IPS-18c (cell line): ENCODE measurements around the gene TMEM154.

Experiments
- H3K4me3 ChIP-seq: 2 replicates; pipeline ENCODE4 v1.7.0; 2013; ENCODE audit warnings: low read depth, mild to moderate bottlenecking, low read length, moderate library complexity; ENCODE audit not compliant: insufficient read depth
- H3K9me3 ChIP-seq: one replicate; pipeline ENCODE4 v1.6.1; 2013; ENCODE audit warnings: mild to moderate bottlenecking, low read length, moderate library complexity; ENCODE audit not compliant: control insufficient read depth, insufficient read depth

The TMEM154 gene

GRCh38 chr4:152616804-152617203, 63.0 kb downstream of the TMEM154 start:
- no peaks in the 10 kb centered on the region for H3K9me3 ChIP-seq
- no peak overlapping the region for H3K4me3 ChIP-seq

DNA sequence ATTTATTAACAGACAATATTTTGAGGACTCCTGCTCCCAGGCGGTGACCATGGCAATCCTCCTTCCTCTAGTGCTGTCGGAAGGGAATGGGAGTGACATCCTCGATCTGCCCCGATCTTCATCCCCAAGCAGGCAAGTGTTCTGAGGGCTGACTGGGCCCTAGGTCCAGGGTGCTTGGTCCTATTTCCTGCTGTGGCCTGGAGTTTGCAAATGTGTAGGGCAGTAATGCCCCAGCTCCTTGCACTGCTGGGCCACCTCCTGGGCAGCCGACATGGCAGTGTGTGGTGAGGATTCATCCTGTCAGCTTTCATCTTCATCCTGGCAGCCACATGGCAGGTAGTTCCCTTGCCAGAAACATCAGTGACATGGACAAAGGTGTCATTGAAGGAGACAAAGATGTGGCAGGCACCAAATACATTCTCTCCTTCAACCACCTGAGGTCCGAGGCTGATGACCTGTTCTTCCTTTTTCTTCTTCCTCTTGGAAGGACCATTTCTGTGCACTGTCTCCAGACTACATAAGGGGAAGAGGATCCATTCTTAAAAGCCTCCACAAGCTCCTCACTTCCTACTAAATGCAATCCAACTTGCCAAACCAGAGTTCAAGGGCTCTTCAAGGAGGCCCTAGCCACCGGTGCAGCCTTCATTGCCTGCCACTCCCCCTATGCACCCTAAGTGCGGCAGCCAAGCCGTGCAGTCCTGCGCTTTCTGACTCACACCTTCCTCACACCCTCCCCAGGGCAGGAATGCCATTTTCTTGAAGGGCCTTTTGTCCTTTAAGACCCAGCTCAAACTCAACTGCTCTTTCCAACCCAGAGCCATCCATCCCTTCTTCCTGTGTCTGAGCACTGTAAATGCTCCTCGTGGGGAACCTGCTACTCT, 65.7 kb downstream of the TMEM154 start:
- no peak overlapping the region for H3K4me3 ChIP-seq
- H3K9me3 ChIP-seq: no peaks in the 10 kb centered on the region

DNA sequence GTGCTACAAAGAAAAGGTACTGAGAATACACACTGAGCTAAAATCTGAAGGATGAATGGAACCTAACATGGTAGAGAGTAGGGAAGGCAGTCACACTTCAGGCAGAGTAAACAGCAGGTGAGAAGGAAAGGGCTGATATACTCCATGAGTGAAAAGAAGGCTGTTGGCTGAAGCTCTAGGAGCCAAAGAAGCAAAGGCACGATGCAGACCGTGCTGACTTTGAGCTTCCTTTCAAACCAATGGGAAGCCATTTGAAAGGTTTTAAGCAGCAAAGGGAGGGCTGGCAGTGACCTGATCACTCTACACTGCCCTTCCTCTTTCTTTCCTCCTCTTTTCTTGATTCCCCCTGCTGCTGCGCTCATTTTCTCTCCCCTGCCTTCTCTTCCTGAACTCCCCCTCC, 66.4 kb downstream of the TMEM154 start:
- no peak overlapping the region for H3K4me3 ChIP-seq

GRCh38 chr4:152610131-152610530, 69.7 kb downstream of the TMEM154 start:
- Histone ChIP-seq H3K4me3 (no peak overlapping the region), H3K9me3 (peaks cover 3% of the 10 kb centered on the region)

More for the DNA sequence above, 66.4 kb downstream of the TMEM154 start:
- peaks cover 3% of the 10 kb centered on the region for H3K9me3 ChIP-seq

DNA sequence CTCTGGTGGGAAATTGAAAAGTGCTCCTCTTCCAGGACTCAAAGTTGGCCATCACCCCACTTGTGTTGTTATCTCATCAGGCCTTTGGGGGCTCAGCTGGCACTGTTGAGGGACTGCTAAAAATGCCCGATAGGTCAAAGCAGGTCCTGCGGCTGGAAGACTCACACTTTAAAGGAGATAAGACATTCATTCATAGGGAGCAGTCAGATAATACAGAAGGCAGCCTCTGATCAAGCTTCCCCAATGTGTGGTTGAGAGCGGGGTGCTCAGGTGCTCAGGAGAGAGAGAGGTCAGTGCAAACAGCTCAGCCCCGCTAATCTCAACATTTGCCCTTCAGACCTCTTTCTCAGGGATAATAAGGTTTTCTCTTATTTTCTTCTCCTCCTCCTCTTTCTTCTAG, 70.3 kb downstream of the TMEM154 start:
- H3K4me3 ChIP-seq: no peak overlapping the region
- peaks cover 3% of the 10 kb centered on the region for H3K9me3 ChIP-seq

- Histone ChIP-seq H3K4me3 (no peak overlapping the region), H3K9me3 (peaks cover 3% of the 10 kb centered on the region)
These were observed 72.6 kb downstream of the TMEM154 start for GRCh38 chr4:152607178-152607577.

DNA sequence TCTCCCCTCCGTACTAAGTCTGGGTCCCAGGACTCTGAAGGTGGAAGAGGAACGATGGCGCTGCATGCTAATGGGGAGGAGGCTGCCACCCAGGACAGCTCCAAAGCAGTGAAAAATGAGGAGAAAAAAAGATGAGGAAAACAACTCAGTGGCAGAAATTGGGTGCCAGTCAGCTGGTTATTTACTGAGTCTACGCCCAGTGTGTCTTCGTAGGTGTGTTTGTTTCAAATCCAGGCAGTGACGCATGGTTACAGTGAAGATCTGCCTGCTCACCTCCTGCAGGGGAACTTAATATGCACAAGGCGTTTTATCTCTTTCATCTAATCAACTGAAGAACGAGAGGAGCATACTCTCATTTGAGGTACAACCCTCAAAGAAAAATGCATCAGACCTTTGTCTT, 73.0 kb downstream of the TMEM154 start:
- no peak overlapping the region for H3K4me3 ChIP-seq
- peaks cover 3% of the 10 kb centered on the region for H3K9me3 ChIP-seq

- peaks cover 3% of the 10 kb centered on the region for H3K9me3 ChIP-seq
- no peak overlapping the region for H3K4me3 ChIP-seq
These were observed 74.0 kb downstream of the TMEM154 start for GRCh38 chr4:152605641-152606335.

- H3K4me3 ChIP-seq: no peak overlapping the region
- H3K9me3 ChIP-seq: peaks cover 3% of the 10 kb centered on the region
These were observed 74.8 kb downstream of the TMEM154 start for GRCh38 chr4:152605031-152605430.

DNA sequence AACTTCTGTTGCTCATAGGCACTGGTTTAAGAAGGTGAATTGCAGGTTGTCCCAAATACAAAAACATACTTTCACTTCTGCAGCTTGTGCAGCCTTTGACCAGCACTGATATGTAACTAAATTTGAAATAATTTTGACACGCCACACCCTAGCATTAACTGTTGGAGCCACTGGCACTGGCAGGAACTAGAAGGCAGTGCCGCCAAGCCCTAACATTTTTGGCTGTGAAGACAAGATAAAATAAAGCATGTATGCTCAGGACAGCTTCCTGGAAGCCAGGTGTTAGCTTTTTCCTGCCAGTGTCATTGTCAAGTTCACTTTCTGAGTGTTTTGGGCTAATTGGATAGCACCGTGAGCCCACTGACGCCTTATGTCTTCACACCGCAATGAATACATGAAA, 78.6 kb downstream of the TMEM154 start:
- H3K4me3 ChIP-seq: no peak overlapping the region
- H3K9me3 ChIP-seq: no peaks in the 10 kb centered on the region

- no peak overlapping the region for H3K4me3 ChIP-seq
- H3K9me3 ChIP-seq: no peaks in the 10 kb centered on the region
These were observed 80.2 kb downstream of the TMEM154 start for GRCh38 chr4:152599636-152600035.

- H3K4me3 ChIP-seq: no peak overlapping the region
- no peaks in the 10 kb centered on the region for H3K9me3 ChIP-seq
These were observed 80.7 kb downstream of the TMEM154 start for GRCh38 chr4:152599095-152599494.

DNA sequence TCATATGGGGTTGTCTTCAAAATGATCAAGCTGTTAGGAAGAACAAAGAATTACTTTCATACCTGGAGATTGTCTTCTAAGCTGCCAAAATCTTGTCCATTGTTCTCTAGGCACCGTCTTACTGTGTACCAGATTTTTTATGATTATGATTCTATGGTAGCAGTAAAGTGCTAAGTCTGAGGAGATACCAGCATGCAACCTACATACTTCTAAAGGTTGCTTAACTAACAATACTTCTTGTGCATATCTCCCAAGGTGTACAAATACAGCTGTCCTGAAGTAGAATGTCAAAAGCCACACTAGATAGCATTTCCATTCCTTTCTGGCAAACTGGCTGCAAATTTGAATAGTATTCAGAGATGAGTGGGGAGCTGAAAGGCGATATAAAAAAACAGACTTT, 81.3 kb downstream of the TMEM154 start:
- Histone ChIP-seq H3K9me3 (no peaks in the 10 kb centered on the region), H3K4me3 (no peak overlapping the region)

GRCh38 chr4:152594978-152595925, 84.5 kb downstream of the TMEM154 start:
- no peaks in the 10 kb centered on the region for H3K9me3 ChIP-seq
- no peak overlapping the region for H3K4me3 ChIP-seq

DNA sequence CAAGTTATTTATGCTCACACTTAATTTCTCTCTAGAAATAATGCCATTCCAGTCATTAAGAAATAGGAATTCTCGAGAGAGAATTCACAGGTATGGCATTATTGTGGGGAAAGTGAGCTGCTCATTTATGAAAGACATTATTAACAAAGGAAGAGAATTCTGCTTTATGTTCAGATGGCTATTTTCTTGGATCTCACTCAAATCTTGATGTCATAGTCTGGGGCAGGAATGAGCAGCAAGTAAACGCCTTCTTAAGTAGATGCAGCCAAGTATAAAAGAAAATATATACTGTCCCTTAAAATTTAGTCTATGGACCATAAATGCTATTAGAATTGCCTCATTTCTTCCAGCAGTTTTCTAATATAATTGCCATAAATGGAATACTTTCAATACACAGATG, 85.7 kb downstream of the TMEM154 start:
- H3K9me3 ChIP-seq: no peaks in the 10 kb centered on the region
- H3K4me3 ChIP-seq: no peak overlapping the region

DNA sequence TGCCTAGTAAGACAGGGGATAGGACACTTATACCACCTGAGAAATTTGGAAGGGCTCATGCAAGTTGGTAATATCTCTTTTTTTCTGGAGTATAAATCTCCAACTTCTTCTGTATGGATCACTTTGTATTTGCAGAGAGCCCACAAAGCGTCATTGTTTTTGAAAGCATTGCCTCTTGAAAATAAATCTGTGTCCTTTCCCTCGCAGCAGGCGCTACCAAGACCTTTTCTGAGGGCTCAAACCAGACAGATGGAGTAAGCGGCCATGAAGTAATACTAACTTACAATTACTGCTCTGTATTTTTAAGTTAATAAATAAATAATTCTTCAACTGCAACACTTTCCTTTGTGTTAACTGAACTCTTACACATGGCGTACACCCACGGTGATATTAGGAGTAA, 87.9 kb downstream of the TMEM154 start:
- no peaks in the 10 kb centered on the region for H3K9me3 ChIP-seq

DNA sequence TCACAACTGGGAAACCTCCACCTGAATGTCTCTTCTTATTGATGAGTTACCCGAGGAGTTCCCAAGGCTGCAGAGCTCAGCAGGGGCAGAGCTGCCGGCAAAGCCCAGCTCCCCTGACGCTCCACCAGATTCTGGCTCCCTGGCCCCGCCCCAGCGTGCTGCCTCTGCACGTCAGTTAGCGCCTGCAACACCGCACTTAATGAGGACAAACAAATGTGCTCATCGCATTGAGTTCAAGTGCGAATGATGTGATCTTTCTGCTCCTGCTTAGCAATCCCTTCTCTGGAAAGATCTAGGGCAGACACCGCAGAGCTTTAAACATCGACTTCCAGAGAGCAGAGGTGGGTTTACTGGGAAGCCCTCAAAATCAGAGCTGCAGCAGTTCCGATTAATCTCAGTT, 88.4 kb downstream of the TMEM154 start:
- Histone ChIP-seq H3K9me3 (no peaks in the 10 kb centered on the region), H3K4me3 (no peak overlapping the region)

More for the DNA sequence above, 87.9 kb downstream of the TMEM154 start:
- H3K4me3 ChIP-seq: no peak overlapping the region
